Uterus (tissue), 4 donors: ENCODE results near the gene CREG1. TPM values are rescaled to one million over a fixed set of nuclear protein-coding genes. Genes with fewer than 3 reads are reported as not detected.

Experiments used
- DNase-seq, 2 donors: peaks; one replicate each; pipeline ENCODE4 v3.0.0-alpha.2; 2019 to 2020
- H3K27ac ChIP-seq, 2 donors: fragments of 200-600 bp; sonication (generic); 1 replicate in 1 of 2; 2 replicates in 1 of 2; pipeline ENCODE4 v1.5.1; 2016 to 2018
- H3K27me3 ChIP-seq, 2 donors: fragments of 200-600 bp; sonication (generic); one replicate each; pipeline ENCODE4 v1.5.1; 2018 to 2019; ENCODE audit warnings: control low read depth in 1 of 2
- H3K36me3 ChIP-seq, 2 donors: fragments of 200-600 bp; sonication (generic); one replicate each; pipeline ENCODE4 v1.5.1; 2019; ENCODE audit warnings: control low read depth in 1 of 2
- H3K4me1 ChIP-seq, 2 donors: fragments of 200-600 bp; sonication (generic); one replicate each; pipeline ENCODE4 v1.5.1; 2018 to 2019; ENCODE audit warnings: control low read depth in 1 of 2
- H3K4me3 ChIP-seq, 2 donors: fragments of 200-600 bp; sonication (generic); 1 replicate in 1 of 2; 2 replicates in 1 of 2; pipeline ENCODE4 v1.5.1; 2018 to 2019; ENCODE audit warnings: mild to moderate bottlenecking in 1 of 2
- H3K9me3 ChIP-seq, 2 donors: fragments of 200-600 bp; sonication (generic); one replicate each; pipeline ENCODE4 v1.5.1; 2019; ENCODE audit warnings: control low read depth in 1 of 2
- POLR2A ChIP-seq, 2 donors: fragments of 450-650 bp; IDR thresholded peaks; one replicate each; pipeline ENCODE4 v1.6.1; 2016; ENCODE audit warnings: antibody characterized with exemption in 2 of 2, mild to moderate bottlenecking in 1 of 2, moderate library complexity in 1 of 2
- intact Hi-C: fragments of 100-400 bp; cut with DNase I; formaldehyde crosslinking; loops from one replicate; pipeline ENCODE4 v1.15.1; 2023; ENCODE audit warnings: low total_unique reads
- total RNA-seq, 4 donors: library from RNA; depleted of rRNA in 3 of 4; stranded (reverse); fragments of >200 nt in 3 of 4; gene quantifications; one replicate each; pipeline versions ENCODE4 v1.1.0 to v1.2.4, GENCODE V29; 2014 to 2023
- TF ChIP-seq, protein P1 (sequence below), 4 experiments: fragments of 200-600 bp in 2 of 4; fragments of 450-650 bp in 2 of 4; sonication (generic) in 2 of 4; IDR thresholded peaks; one replicate each; pipeline ENCODE4 v1.5.1; 2016 to 2019; ENCODE audit warnings: antibody characterized with exemption in 4 of 4, mild to moderate bottlenecking in 2 of 4, moderate library complexity in 1 of 4
- donor health status: DM: yes; HTN: yes; CAD: no.

Gene CREG1
- total RNA-seq, 4 donors from 2014 or later = 72.7 to 161 (median 91.0) TPM

DNA sequence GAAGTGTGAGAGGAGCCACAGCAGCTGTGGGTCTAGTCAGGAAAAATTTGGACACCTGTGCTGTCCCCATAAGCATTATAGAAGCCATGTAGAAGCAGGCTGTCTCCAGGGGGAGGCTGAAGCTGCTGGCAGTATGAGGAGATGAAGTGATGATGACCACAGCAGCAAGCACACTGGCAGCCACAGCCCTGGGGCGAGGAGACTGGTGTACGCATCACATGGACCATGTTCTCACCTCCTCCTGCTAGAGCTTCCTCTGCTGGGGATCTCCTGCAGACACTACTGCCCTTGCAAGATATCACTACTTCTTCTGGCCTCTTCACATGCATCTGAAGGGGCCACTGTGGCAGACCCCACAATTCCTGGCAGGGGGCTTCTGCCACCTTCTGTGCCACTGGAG, 33.8 kb upstream of the CREG1 start:
- Histone ChIP-seq H3K4me1 (no peaks in the 10 kb centered on the region), H3K27ac (no peak overlapping the region), H3K27me3 (no peaks in the 10 kb centered on the region), H3K36me3 (no peaks in the 10 kb centered on the region), H3K4me3 (no peak overlapping the region), H3K9me3 (no peaks in the 10 kb centered on the region)
- intact Hi-C loops = no loop called here
- TF ChIP-seq POLR2A (IDR thresholded peaks at IDR 0.05) = no peak
- TF ChIP-seq, protein P1, sequence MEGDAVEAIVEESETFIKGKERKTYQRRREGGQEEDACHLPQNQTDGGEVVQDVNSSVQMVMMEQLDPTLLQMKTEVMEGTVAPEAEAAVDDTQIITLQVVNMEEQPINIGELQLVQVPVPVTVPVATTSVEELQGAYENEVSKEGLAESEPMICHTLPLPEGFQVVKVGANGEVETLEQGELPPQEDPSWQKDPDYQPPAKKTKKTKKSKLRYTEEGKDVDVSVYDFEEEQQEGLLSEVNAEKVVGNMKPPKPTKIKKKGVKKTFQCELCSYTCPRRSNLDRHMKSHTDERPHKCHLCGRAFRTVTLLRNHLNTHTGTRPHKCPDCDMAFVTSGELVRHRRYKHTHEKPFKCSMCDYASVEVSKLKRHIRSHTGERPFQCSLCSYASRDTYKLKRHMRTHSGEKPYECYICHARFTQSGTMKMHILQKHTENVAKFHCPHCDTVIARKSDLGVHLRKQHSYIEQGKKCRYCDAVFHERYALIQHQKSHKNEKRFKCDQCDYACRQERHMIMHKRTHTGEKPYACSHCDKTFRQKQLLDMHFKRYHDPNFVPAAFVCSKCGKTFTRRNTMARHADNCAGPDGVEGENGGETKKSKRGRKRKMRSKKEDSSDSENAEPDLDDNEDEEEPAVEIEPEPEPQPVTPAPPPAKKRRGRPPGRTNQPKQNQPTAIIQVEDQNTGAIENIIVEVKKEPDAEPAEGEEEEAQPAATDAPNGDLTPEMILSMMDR (IDR thresholded peaks at IDR 0.05) = no peak
- no peak for DNase-seq

DNA sequence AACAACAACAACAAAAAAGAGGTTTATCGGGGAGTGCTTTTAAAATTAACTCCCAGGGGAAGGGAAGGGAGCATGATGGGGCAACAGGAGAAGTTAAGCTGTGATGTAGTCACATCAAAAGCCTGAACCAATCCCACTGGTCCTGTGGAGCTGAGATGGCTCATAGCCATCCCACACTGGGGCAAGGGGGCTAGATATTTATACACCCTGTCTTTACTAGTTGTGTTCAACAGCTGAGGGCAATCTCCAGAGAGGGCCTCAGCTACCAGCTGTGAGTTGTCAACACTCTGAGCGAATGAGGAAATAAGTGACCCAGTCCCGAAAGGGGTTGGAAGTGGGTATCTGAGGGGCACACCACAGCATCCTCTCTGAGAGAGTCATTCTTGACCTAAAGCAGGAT, 31.0 kb upstream of the CREG1 start:
- intact Hi-C loops = no loop called here
- TF ChIP-seq POLR2A (IDR thresholded peaks at IDR 0.05) = no peak
- TF ChIP-seq, protein P1 (IDR thresholded peaks at IDR 0.05) = no peak

DNA sequence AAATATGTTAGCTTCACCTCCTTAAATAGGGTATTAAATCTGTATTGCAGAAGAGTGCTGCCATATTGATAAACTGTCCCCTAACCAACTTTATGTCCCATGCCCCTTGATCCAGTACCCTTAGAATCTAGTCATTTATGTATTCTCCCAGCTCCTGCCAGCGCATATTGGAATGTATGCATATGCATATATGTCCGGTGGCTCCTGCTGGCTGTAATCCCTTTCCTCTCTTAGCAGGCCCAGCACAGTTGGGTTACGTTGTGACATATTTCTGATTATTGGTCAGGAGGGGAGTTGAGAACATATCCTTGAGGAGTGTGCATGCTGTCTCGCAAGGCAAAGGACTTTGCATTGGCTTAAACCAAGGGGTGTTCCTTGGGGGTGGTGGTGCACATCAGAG, 29.2 kb upstream of the CREG1 start:
- no peaks in the 10 kb centered on the region for H3K27me3 ChIP-seq
- no peaks in the 10 kb centered on the region for H3K36me3 ChIP-seq
- no peak for DNase-seq
- H3K9me3 ChIP-seq = no peaks in the 10 kb centered on the region
- intact Hi-C loops = no loop called here
- no peak overlapping the region for H3K27ac ChIP-seq
- H3K4me1 ChIP-seq = no peaks in the 10 kb centered on the region
- H3K4me3 ChIP-seq = no peak overlapping the region
- TF ChIP-seq, protein P1 (IDR thresholded peaks at IDR 0.05) = no peak
- TF ChIP-seq POLR2A (IDR thresholded peaks at IDR 0.05) = no peak

More for the DNA sequence above, 31.0 kb upstream of the CREG1 start:
- no peak overlapping the region for H3K4me3 ChIP-seq
- no peaks in the 10 kb centered on the region for H3K27me3 ChIP-seq
- DNase-seq = no peak
- H3K9me3 ChIP-seq = no peaks in the 10 kb centered on the region
- H3K36me3 ChIP-seq = no peaks in the 10 kb centered on the region
- H3K4me1 ChIP-seq = no peaks in the 10 kb centered on the region
- no peak overlapping the region for H3K27ac ChIP-seq

DNA sequence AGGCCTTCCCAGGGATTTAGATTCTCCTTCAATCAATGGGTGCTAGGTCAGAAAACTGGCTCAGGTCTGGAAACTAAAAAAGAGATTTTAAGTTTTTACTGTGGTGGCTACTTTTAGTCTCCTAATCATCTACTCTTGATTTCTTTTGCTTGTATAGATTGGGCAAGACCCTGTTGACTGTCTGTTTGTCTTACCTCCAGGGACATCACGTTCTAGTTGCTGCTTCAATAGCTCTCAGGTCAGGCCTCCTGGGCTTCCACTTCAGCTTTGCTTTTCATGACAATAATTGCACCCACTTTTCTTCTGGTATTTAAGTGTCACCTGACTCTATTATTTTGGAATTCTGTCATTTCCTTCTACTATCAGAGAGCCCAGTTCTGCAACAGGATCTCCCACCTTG, 28.5 kb upstream of the CREG1 start:
- no peaks in the 10 kb centered on the region for H3K27me3 ChIP-seq
- no peaks in the 10 kb centered on the region for H3K4me1 ChIP-seq
- no peak overlapping the region for H3K27ac ChIP-seq
- H3K9me3 ChIP-seq = no peaks in the 10 kb centered on the region
- TF ChIP-seq, protein P1 (IDR thresholded peaks at IDR 0.05) = no peak
- TF ChIP-seq POLR2A (IDR thresholded peaks at IDR 0.05) = no peak
- H3K36me3 ChIP-seq = no peaks in the 10 kb centered on the region
- H3K4me3 ChIP-seq = no peak overlapping the region
- intact Hi-C loops = no loop called here
- no peak for DNase-seq

DNA sequence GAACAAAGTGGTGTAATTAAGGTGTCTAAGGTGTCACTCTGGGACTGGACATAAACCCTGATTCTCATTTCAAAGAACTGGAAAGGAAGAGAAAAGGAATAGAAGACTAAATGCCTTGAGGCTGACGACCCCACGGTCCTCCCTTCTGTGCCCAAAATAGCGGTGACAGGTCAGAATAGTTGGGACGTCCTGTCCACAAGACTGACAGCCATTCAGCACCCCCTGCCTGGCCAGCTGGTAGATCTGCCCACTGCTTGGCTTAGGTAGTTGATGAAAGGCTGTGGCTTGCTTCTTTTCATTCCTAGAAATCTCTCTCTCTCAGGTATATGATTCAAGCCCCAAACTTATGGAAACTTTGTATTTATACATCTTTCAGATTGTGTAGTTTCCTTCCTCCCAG, 26.4 kb upstream of the CREG1 start:
- Histone ChIP-seq H3K4me1 (no peaks in the 10 kb centered on the region), H3K9me3 (no peaks in the 10 kb centered on the region), H3K27ac (no peak overlapping the region), H3K36me3 (no peaks in the 10 kb centered on the region), H3K27me3 (no peaks in the 10 kb centered on the region), H3K4me3 (no peak overlapping the region)
- TF ChIP-seq POLR2A (IDR thresholded peaks at IDR 0.05) = no peak
- TF ChIP-seq, protein P1 (IDR thresholded peaks at IDR 0.05) = no peak
- no peak for DNase-seq
- intact Hi-C loops = no loop called here
